WERI-Rb-1 (cell line): ENCODE data around the gene ATL3.

Experiments
- DNase-seq: peaks from one replicate; pipeline ENCODE4 v3.0.0-alpha.2; 2020
- H3K27ac ChIP-seq: fragments of 250-450 bp; sonication (Bioruptor Pico); 2 replicates; pipeline ENCODE4 v1.5.1; 2020; ENCODE audit warnings: mild to moderate bottlenecking, moderate library complexity
- H3K27me3 ChIP-seq: fragments of 250-450 bp; sonication (Bioruptor Pico); 2 replicates; pipeline ENCODE4 v1.5.1; 2021; ENCODE audit warnings: mild to moderate bottlenecking, low read depth, moderate library complexity; ENCODE audit not compliant: insufficient read depth, severe bottlenecking
- H3K36me3 ChIP-seq: fragments of 250-450 bp; sonication (Bioruptor Pico); 2 replicates; pipeline ENCODE4 v1.5.1; 2020; ENCODE audit warnings: mild to moderate bottlenecking, moderate library complexity
- H3K4me3 ChIP-seq: 2 replicates; pipeline ENCODE4 v1.5.1; 2011; ENCODE audit warnings: low read depth, mild to moderate bottlenecking, control low read depth, low read length
- H3K9me3 ChIP-seq: fragments of 250-450 bp; sonication (Bioruptor Pico); 2 replicates; pipeline ENCODE4 v1.5.1; 2021; ENCODE audit warnings: mild to moderate bottlenecking, moderate library complexity; ENCODE audit not compliant: severe bottlenecking
- TF ChIP-seq, protein P1 (sequence below): IDR thresholded peaks from 2 replicates; pipeline ENCODE4 v1.5.1; 2011; ENCODE audit warnings: low read depth, mild to moderate bottlenecking, control low read depth, inconsistent platforms, low read length

Gene ATL3

GRCh38 chr11:63612181-63612580 is 59.0 kb downstream of the ATL3 start:
- no peak for DNase-seq
- H3K4me3 ChIP-seq: no peak overlapping the region
- H3K27ac ChIP-seq: no peak overlapping the region
- peaks cover 16% of the 10 kb centered on the region for H3K27me3 ChIP-seq
- TF ChIP-seq, protein P1, sequence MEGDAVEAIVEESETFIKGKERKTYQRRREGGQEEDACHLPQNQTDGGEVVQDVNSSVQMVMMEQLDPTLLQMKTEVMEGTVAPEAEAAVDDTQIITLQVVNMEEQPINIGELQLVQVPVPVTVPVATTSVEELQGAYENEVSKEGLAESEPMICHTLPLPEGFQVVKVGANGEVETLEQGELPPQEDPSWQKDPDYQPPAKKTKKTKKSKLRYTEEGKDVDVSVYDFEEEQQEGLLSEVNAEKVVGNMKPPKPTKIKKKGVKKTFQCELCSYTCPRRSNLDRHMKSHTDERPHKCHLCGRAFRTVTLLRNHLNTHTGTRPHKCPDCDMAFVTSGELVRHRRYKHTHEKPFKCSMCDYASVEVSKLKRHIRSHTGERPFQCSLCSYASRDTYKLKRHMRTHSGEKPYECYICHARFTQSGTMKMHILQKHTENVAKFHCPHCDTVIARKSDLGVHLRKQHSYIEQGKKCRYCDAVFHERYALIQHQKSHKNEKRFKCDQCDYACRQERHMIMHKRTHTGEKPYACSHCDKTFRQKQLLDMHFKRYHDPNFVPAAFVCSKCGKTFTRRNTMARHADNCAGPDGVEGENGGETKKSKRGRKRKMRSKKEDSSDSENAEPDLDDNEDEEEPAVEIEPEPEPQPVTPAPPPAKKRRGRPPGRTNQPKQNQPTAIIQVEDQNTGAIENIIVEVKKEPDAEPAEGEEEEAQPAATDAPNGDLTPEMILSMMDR: no peak
- H3K9me3 ChIP-seq: no peaks in the 10 kb centered on the region
- H3K36me3 ChIP-seq: no peaks in the 10 kb centered on the region

- TF ChIP-seq, protein P1: no peak
These were observed 59.8 kb downstream of the ATL3 start for GRCh38 chr11:63611395-63611747.

GRCh38 chr11:63610604-63611394 is 60.4 kb downstream of the ATL3 start:
- Histone ChIP-seq H3K9me3 (no peaks in the 10 kb centered on the region), H3K27ac (no peak overlapping the region), H3K36me3 (no peaks in the 10 kb centered on the region), H3K27me3 (peaks cover 16% of the 10 kb centered on the region), H3K4me3 (no peak overlapping the region)
- no peak for DNase-seq
- TF ChIP-seq, protein P1: no peak

More at GRCh38 chr11:63611395-63611747, 59.8 kb downstream of the ATL3 start:
- DNase-seq: no peak
- Histone ChIP-seq H3K36me3 (no peaks in the 10 kb centered on the region), H3K27me3 (peaks cover 16% of the 10 kb centered on the region), H3K27ac (no peak overlapping the region), H3K4me3 (no peak overlapping the region), H3K9me3 (no peaks in the 10 kb centered on the region)

GRCh38 chr11:63609971-63610580 is 61.1 kb downstream of the ATL3 start:
- Histone ChIP-seq H3K36me3 (no peaks in the 10 kb centered on the region), H3K4me3 (no peak overlapping the region), H3K27me3 (peaks cover 16% of the 10 kb centered on the region), H3K27ac (no peak overlapping the region), H3K9me3 (no peaks in the 10 kb centered on the region)
- TF ChIP-seq, protein P1: no peak
- DNase-seq: no peak

DNA sequence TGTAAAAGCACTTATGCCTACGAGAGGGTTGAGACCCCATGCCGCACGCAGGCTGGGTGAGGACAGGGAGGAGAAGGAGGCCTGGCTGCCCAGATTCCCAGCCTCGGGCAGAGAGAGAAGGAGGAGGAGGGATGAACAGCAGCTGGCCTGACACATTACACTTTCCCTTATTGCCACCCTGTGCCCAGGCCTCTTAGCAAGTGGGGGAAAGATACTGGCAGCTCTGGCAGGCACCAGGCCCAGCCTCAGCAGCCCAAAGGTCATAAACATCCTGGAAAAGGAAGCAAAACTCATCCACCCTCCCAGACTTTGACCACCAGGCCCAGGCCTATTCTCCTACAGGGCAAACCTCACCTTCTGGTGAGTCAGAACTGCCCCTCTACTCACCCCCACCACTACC is 61.6 kb downstream of the ATL3 start:
- Histone ChIP-seq H3K27me3 (peaks cover 15% of the 10 kb centered on the region), H3K9me3 (no peaks in the 10 kb centered on the region), H3K27ac (no peak overlapping the region), H3K36me3 (no peaks in the 10 kb centered on the region), H3K4me3 (no peak overlapping the region)
- DNase-seq: no peak
- TF ChIP-seq, protein P1: no peak
